Neutrophil (primary cell): ENCODE data around the gene BCAS3.

Experiments
- H3K27ac ChIP-seq: fragments of 200-600 bp; sonication (generic); 2 replicates; pipeline ENCODE4 v1.5.1; 2016; ENCODE audit warnings: mild to moderate bottlenecking, moderate library complexity
- H3K27me3 ChIP-seq: fragments of 200-600 bp; sonication (generic); 2 replicates; pipeline ENCODE4 v1.6.0; 2016; ENCODE audit warnings: mild to moderate bottlenecking
- H3K36me3 ChIP-seq: fragments of 200-600 bp; sonication (generic); 2 replicates; pipeline ENCODE4 v1.5.1; 2017
- H3K4me1 ChIP-seq, 2 experiments: fragments of 200-600 bp in 1 of 2; sonication (generic) in 1 of 2; 1 replicate in 1 of 2; 2 replicates in 1 of 2; pipeline versions ENCODE4 v1.5.1 to v1.6.1; 2013 to 2016; ENCODE audit warnings: low read depth in 1 of 2, low read length in 1 of 2, mild to moderate bottlenecking in 1 of 2, moderate library complexity in 1 of 2; ENCODE audit not compliant: control insufficient read depth in 1 of 2, insufficient read depth in 1 of 2
- H3K4me3 ChIP-seq, 2 experiments: fragments of 200-600 bp in 1 of 2; sonication (generic) in 1 of 2; 1 replicate in 1 of 2; 2 replicates in 1 of 2; pipeline ENCODE4 v1.5.1; 2013 to 2016; ENCODE audit warnings: low read depth in 1 of 2, low read length in 1 of 2, mild to moderate bottlenecking in 1 of 2, moderate library complexity in 1 of 2
- H3K9me3 ChIP-seq: fragments of 200-600 bp; sonication (generic); 2 replicates; pipeline ENCODE4 v1.5.1; 2016
- CTCF ChIP-seq: fragments of 200-600 bp; sonication (generic); IDR thresholded peaks from 2 replicates; pipeline ENCODE4 v1.5.1; 2016; ENCODE audit warnings: antibody characterized with exemption

BCAS3 gene

DNA sequence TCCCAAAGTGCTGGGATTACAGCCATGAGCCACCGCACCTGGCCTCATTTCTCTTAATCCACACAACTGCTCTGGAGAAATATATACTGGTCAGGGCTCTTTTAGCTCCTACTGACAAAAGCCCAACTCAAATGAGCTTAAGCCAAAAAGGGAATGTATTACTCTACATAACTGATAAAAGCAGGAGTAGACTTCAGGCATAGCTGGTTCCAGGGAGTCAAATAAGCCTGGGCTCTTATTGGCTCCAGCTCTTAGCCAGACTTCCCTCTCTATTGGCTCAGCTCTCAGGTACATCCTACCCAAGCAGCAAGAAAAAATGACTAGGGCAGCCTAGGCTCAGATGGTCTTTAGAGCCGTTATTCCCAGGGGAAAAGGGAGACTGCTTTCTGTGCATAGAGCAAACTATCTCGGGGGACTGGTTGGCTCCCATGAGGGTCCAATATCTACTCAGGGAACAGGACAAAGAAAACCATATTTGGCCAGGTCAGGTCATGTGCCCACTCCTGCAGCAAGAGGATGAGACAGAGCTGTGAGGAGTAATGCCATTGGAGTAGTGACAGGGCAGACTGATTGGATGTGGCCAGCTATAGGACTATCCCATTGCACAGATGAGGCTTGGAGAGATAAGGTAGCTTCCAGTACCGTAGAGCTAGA, 743.2 kb downstream of the BCAS3 start:
- no peak for TF ChIP-seq CTCF
- Histone ChIP-seq H3K9me3 (no peaks in the 10 kb centered on the region), H3K27ac (no peak overlapping the region), H3K4me3 (no peak overlapping the region), H3K36me3 (no peaks in the 10 kb centered on the region), H3K4me1 (peaks cover 4 to 8% of the 10 kb centered on the region in 2 experiments), H3K27me3 (peaks cover 100% of the 10 kb centered on the region)

- H3K4me1 ChIP-seq: peaks cover 3 to 7% of the 10 kb centered on the region in 2 experiments
- no peaks in the 10 kb centered on the region for H3K9me3 ChIP-seq
- H3K27ac ChIP-seq: no peak overlapping the region
- TF ChIP-seq CTCF: no peak
- H3K4me3 ChIP-seq: no peak overlapping the region
- H3K36me3 ChIP-seq: no peaks in the 10 kb centered on the region
- peaks cover 98% of the 10 kb centered on the region for H3K27me3 ChIP-seq
Observed at GRCh38 chr17:61421460-61421859, 743.8 kb downstream of the BCAS3 start.

DNA sequence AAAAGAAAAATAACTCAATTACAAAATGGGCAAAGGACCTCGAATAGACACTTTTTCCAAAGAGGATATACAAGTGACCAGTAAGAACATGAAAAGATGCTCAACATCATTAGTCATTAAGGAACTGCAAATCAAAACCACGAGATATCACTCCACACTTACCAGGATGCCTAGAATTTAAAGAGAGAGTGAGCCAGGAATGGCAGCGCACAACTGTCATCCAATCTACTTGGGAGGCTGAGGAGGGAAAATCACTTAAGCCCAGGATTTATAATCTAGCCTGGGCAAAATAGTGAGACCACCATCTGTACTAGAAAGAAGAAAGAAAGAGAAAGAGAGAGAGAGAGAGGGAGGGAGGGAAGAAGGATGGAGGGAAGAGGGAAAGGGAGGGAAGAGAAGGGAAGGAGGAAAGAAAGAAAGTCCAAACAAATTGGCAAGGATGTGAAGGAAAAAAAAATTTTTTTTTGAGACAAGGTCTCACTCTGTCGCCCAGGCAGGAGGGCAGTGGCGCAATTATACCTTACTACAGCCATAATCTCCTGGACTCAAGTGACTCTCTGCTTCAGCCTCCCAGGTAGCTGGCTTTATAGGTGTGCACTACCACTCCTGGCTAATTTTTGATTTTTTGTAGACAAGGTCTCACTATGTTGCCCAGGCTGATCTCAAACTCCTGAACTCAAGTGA, 744.6 kb downstream of the BCAS3 start:
- Histone ChIP-seq H3K4me3 (no peak overlapping the region), H3K4me1 (no peaks in the 10 kb centered on the region), H3K36me3 (no peaks in the 10 kb centered on the region), H3K27me3 (peaks cover 98% of the 10 kb centered on the region), H3K27ac (no peak overlapping the region), H3K9me3 (no peaks in the 10 kb centered on the region)
- no peak for TF ChIP-seq CTCF

DNA sequence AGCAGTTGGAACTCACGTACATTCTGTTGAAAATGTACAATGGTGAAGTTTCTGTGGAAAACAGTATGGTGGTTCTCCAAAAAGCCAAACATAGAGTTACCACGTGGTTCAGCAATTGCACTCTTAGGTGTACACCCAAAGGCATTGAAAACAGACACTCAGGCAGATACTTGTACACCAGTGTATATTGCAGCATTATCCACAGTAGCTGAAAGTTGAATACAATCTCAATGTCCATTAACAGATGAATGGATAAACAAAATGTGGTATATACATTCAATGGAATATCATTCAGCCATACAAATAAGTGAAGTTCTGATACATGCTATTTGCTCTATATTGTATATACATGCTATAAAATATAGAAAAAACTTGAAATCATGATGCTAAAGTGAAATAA, 745.2 kb downstream of the BCAS3 start:
- Histone ChIP-seq H3K9me3 (no peaks in the 10 kb centered on the region), H3K36me3 (no peaks in the 10 kb centered on the region), H3K27me3 (peaks cover 98% of the 10 kb centered on the region), H3K27ac (no peak overlapping the region), H3K4me3 (no peak overlapping the region), H3K4me1 (no peaks in the 10 kb centered on the region)
- TF ChIP-seq CTCF: no peak

- no peak overlapping the region for H3K4me3 ChIP-seq
- H3K27ac ChIP-seq: no peak overlapping the region
- H3K36me3 ChIP-seq: no peaks in the 10 kb centered on the region
- no peaks in the 10 kb centered on the region for H3K9me3 ChIP-seq
- H3K4me1 ChIP-seq: no peaks in the 10 kb centered on the region
- peaks cover 98% of the 10 kb centered on the region for H3K27me3 ChIP-seq
- TF ChIP-seq CTCF: no peak
Observed at GRCh38 chr17:61423967-61424649, 746.5 kb downstream of the BCAS3 start.
